AG08396 (cell line): ENCODE measurements around the gene TECPR1.
"Not testable (repeated sequence)": the region's sequence is repeated elsewhere in the genome, so short reads cannot be mapped to it uniquely, and the experiment has no call there.

ENCODE experiments used
- DNase-seq: peaks from one replicate; pipeline ENCODE4 v3.0.0; 2012; ENCODE audit warnings: low spot score, mixed read lengths

Gene TECPR1

DNA sequence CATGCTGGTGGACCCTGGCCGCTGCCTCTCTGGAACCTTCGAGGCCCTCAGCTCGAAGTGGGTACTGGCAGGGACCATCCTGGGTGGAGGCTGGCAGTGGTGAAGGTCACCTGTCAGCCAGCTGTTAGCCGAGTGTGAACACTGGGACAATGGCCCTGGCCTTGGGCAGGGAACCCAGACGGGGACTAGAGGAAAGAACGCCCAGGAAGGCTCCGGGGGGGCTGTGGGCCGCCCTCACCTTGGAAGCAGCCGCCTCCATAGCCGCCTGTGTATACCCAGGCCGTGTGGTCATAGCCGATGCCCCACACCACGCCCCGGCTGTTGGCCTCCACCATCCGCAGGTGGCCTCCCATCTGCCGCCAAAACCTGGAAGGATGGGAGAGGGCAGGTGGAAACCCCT lies 23.2 kb downstream of the TECPR1 start:
- DNase-seq: no peak

DNA sequence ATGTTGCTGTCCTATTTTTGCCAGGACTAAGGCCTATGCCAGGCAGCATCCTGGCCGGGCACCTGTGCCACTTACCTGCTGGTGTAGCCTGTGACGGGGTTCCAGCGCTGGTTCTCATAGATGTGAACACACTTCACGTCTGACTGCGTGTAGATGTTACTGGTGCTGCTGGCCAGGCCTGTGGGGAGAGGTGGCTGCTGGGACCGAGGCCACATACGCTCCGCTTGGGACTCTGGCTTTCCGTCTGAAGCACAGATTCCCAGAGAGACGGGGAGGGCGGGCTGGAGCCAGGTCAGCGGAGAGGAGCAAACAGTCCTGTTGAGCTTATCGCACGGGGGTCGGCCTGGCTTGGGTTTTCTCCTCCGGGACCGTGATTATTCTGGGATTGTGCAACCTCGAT lies 24.1 kb downstream of the TECPR1 start:
- DNase-seq: no peak

DNA sequence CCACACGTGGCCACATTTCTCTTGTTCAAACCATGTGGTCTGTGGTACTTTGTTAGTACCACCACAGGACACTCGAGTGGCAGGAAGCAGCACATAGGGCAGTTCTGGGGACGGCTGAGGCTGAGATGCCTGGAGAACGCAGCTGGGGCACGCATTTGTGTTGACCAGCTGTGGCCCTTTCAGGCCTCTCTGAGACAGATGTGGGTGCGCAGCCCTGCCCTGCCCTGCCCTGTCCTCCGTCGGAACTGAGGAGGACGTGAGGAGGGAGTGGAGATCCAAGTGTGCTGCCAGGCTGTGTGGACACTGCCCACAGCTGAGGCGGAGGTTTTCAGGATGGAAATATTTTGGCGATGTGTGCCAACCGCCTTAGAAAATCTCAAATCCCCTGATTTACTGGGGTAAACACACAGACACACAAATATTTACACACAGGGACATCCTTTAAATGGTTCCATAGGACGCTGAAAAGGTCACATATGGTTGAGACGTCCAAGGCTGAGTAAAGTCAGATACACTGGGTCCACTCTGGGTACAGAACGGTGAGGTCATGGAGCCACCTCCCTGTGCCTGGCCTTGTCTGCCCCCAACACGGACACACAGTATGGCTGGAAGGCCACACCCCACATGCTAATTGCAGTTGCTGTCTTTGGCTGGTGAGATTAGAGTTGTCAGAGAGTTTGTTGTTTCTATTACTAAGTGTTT lies 26.0 kb downstream of the TECPR1 start:
- DNase-seq: no peak

DNA sequence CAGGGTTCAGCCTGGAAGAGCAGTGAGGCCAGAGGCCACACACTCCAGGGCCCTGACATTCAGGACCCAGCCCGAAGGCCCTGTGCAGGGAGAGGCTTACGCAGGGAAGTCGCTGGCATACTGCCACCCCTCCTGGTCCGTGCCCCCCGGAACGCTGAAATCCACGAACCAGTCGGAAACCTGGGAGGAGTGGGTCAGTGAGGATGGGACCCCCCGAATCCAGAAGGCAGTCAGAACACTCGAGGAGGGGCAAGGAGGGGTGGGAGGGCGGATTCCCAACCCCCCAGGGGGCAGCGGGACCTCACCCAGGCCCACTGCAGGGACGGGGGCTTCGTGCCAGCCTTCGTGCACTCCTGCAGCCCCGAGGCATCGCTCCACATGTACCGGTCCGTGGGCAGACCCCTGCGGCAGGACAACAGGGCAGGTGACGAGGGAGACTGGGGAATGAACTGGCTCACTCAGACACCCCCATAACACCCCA lies 27.3 kb downstream of the TECPR1 start:
- no peak for DNase-seq

DNA sequence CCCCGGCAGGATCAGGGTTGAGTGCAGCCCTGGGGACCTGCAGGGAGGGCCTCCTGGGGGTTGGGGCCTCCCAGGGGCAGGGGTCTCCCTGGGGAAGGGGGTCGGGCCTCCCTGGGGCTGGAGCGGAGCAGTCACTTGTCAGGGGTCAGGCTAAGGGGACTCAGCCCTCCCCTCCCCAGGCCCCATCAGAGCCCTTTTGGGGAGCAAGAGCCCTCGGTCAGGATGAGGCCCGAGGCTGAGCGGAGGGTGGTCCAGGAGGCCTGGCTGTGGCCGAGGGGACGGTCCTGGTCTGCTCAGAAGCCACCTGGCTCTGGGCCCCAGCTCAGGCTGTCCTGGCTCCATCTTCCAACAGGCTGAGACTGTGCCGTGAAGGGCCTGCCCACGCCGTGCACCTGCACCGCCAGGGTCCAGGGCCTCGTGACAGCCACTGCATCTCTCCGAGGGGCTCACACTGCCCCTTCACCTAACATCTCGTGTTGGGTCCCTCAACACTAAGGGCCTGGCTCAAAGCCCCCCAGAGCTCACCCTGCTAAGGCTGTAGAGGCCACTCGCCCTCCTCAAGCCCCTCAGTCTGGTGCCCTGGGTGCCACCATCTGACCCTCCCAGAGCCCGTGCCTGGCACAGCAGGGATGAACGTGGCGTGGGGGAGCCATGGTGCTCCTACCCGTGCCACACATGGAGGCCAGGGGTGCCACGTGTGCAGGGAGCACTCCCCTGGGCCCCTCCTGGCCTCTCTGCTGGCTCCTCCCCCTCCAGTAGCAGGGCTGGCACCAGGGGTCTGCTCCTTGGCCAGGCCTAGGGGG lies 27.9 kb downstream of the TECPR1 start:
- DNase-seq: no peak

DNA sequence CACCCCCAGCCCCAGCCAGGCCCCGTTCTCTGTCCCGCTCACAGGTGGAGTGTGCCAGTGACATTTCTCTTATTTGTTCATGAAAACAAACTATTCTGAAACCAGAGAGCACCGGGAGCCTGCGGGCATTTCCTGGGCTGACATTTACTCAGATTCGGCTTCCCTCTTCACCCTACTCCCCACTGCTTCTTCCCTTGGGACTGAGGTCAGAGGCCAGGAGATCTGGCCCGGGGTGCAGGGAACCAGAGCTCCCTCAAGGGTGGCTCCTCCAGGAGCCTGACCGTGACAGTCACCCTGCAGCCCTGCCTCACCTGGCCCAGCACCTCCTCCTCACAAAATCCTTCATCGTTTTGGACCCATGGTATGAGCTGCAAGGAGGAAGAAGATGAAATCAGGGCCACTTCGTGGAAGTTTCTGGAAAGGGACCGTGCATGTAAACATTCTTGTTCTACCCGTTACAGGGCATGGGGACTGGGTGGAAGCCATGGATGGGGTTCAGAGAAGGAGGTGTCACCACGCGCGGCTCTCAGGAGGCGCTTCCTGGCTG lies 28.6 kb downstream of the TECPR1 start:
- no peak for DNase-seq

DNA sequence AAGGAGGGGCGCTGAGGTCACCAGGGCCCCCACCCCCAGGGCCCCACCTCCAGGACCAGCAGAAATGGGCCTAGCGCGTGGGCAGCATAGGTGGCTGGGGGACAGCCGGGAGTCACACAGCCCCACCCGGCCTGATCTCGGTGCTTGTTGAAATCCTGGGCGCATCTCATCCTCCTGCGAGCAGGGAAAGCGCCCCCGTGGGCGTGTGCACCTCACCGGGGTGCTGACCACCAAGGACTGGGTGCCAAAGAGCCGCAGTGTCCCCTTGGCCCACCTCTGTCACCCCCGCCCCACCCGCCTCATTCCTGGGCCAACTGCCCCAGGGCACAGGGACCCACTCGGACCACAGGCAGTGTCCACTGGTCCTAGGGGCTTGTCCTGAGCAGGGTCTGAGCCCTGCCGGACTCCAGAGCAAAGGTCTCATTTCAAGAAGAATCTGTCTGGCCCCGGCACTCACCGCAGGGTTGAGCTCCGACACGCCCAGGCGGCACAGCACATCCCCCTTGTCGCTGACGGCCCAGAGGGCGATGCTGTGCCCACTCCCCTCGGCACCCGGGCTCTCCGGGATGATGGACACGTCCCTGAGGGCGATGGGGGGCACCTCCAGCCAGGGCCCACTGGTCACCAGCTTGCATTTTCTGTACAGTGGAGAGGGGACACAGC lies 29.4 kb downstream of the TECPR1 start:
- no peak for DNase-seq

DNA sequence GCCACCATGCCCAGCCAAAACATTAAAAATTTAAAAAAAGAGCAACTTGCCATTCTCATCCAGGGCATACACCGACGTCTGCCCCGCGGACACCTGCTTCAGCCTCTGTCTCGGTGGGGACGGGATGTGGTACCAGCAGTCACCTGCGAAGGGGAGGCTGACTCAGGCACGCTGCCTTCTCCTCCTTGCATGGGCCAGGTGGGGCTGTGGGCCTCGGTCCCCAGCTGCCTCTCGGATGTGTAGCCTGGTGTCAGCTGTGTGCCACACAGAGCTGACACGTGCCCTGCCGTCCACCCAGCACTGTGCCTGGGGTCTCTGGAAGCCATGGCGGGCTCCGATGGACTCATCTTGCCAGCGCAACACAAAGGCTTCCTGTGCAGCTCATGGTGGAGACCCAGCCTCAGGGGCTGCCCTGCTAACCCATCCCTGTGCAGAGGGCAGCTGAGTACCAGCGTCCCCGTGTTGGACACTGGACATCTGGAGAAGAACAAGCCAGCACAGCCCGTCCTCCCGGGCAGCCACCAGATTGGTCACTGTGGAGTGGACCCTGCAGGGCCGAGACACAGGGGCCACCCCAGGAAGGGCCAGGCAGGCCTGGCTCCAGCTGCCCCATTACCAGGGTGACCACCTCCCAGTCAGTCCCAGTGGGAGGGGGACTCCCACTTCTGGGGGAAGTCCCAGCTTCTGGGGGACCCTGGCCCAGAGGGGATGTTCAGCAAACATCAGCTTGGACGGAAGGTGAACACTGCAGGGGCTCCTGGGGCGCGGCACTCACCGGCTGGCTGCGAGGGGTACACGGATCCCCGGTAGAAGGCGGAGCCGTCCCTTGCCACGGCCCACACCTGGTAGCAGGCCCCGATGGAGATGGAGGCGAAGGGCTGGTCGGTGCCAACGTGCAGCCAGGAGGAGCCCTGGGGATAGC lies 30.2 kb downstream of the TECPR1 start:
- no peak for DNase-seq

DNA sequence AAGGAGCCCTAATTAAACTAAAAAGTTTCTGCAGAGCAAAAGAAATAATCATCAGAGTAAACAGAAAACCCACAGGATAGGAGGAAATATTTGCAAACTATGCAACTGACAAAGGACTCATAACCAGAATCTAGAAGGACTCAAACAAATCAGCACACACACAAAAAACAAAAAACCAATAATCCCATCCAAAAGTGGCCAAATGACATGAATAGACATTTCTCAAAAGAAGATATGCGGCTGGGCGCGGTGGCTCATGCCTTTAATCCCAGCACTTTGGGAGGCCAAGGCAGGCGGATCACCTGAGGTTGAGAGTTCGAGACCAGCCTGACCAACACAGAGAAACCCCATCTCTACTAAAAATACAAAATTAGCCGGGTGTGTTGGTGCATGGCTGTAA lies 32.6 kb downstream of the TECPR1 start:
- not testable (repeated sequence) for DNase-seq

DNA sequence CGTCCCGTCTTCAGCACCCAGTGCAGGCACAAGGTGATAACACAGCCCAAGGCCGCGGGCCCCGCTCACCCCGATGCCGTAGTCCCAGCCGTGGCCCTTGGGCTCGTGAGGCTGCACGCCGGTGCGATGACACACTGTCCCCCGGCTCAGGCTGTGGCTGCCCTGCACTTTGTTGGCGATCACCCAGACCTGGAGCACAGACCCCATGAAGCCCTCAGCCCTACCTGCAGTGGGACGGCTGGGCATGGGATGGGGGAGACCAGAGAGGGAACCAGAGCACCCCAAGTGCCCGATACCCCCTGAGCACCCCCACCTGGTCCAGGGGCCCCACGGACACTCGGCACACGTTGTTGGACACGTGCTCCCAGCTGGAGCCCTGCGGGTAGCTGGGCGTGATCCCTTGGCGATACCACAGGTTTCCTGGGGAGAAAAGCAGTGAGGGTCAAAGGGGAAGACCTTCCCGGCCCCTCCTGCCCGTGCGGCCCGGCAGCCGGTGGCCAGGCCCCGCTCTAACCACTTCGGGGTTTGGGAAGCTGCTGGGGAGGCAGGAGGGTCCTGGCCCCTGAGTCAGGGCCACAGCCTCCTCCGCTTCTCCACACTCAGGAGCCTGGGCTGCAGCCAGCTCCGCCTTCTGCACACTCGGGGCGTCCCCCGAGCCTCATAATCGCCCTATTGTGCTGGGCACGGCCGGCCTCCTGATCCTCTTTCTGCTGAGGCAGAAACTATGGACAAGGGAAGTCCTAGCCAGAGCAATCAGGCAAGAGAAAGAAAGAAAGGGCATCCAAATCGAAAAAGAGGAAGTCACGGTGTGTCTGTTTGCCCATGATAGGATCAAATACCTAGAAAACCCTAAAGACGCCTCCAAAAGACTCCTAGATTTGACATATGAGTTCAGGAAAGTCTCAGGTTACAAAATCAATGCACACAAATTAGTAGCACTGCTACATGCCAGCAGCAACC lies 34.1 kb downstream of the TECPR1 start:
- no peak for DNase-seq

DNA sequence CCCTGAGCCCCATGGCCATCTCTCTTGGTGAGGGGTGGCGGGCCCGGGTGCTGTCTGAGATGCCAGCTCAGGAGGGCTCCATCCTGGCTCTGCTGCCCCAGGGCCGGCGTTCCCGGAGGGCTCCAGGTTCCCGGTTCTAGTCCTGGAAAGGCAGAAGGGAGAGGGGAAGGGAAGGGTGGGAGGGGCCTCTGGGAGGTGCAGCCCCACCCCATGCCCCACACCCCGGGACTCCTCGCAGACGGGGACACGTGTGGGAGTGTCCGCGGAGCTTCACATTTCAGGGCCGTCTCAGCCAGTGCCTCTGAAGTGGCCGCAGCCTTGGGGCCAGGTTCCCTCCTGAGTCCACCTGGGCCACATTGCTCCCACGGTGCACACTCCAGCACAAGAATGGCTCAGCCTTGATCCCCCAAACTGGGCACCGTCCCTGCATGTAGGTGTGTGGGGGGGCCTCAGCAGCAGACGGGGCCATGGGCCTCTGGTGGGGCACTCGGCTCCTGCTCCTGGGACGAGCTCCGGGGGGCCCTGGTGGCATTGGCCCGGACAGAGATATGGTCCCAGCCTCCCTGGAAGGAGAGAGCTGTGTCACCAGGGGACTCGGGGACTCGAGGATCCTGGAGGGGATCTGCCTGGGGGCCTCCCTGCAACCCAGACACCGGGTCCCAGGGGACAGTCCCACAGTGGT lies 35.0 kb downstream of the TECPR1 start:
- DNase-seq: no peak

DNA sequence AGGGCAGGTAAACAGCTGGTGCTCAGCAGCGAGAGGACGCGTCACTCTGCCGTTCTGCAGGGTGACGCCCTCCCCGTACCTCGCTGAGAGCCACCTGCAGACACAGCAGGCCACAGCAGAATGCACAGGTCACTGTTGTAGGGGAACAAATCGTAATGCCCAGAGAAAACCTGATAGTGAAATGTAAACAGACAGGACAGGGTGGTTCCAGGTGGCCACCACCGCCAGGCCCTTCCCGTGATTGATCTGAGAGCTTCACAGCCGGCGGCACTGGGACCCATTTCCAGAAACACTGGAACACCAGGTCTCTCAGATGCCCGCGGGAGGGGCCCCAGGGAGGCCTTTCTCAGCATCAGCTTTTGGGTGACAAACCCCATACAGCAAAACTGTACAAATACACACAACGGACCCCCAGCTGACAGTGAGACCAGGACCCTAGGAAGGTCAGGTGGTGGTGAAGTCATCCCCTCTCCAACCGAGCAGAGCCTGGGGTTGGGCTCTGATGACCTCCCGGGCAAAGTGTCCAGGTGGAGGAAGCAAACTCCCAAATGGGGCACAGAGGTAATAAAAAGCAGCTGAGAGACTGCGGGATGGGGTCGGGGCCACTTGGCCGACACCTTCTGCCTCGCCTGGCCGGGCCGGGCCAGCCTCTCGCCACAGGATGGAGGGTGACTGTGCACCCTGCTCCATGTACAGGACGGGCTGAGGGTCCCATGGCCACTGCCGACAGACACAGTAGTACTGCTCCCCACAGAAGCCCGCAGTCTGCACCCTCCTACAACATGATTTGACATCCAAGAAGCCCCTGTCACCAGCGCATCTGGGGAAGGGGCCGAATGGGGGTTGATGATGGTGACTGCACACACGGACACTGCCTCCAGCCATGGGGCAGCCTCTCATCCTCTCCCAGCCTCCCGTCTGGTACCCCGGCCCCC lies 36.2 kb downstream of the TECPR1 start:
- DNase-seq: no peak

DNA sequence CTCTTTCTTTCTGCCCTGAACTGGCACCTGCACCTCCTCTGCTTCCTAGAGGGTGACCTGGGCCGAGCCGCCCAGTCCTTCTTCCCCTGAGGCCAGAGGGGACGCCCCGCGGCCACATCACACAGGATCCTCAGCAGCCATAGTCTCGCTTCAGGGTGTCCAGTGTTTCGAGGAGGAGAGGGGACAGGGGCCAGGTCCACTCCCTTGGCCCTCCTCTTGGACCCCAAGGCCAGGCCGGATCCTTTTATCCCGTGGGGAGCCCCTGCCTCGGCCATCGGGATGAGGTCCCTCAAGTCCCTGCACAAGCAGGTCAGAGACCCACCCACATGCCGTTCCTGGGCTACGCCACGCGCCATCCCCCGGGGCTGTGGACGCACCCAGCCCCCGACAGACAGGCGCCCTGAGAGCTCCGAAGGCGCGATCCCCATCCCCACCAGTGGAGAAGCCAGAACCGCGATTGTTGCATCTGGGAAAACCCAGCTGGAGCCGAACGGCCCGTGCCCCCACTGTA lies 37.2 kb downstream of the TECPR1 start:
- DNase-seq: no peak

DNA sequence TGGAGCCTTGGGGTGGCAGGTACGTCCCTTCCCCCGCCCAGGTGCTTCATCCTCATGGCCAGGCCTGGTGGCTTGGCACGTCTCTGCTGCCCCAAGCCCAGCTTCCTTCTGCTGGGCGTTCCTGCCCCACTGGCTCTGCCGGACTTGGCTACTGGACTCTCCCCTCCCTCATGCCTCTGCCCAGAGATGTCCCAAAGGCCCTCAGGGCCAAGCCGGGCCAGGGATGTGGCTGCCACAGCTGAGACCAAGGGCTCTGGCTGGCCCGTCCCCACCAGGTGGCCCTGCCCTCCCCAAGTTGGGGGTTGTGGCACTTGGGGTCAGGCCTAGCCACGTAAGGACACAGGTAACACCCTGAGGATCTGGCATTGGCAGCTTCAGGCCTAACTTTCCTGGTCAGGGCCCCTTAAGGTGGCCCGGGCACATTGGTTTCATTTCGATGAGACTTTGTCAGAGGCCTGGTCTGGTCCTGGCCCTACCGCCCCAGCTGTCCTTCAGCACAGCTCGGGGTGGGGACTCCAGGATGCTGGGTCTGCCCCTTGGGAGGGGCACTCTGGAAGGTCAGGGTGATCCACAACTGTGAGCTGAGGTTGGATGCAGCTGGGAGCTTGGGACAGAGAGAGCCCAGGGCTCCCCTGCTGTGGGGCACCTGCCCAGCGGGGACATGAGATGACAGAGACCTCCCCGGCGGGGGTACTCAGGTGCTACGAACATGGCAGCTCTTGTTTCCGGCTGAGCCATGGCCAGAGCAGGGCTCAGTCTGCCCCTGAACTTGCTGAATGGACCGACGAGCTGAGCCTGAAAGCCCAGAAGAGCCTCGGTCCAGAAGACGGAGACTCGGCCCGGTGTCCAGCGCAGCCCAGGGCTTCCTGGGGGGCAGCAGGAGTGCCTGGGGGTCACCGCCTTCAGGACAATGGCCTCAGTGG lies 37.9 kb downstream of the TECPR1 start:
- DNase-seq: no peak

DNA sequence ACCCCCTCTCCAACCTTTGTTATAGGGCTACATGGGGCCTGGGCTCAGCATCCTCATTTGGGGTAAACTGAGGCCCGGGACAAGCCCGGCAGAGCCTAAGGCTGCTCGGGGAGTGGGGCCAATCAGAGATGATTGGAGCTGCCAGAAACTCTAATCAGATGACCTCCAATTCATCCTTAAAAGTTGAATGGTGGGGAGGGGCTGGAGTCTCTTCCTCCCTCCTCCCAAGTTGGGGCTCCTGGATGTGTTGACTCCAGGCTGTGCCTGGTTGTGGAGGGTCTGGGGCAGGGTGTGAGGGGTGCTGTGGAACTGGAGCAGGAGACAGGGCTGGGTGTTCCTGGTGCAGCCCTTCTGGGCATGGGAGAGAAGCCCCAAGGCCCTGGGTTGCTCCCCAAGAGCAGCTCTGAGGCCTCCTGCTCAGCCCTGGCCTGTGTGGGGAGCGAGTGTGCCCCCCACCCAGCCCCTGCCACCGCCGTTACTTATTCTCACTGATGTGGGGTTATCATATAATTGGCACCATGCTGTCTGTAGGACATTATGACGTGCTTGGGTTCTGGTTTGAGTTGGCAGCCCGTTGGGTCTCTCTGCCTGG lies 38.6 kb downstream of the TECPR1 start:
- no peak for DNase-seq

DNA sequence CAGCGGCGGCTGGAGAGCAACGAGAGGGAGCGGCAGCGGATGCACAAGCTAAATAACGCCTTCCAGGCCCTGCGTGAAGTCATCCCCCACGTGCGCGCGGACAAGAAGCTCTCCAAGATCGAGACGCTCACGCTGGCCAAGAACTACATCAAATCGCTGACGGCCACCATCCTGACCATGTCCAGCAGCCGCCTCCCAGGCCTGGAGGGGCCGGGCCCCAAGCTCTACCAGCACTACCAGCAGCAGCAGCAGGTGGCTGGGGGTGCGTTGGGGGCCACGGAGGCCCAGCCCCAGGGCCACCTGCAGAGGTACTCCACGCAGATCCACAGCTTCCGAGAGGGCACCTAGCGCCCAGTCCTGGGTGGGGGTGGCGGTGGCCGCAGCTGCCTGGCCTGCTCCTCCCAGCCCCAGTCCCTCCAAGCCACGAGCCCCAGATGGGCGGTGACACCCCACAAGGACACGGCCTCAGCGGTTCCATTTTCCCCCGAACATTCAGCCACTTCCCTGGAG lies 39.4 kb downstream of the TECPR1 start:
- no peak for DNase-seq
